ENCODE results near the gene GTPBP1.

GTPBP1 gene

DNA sequence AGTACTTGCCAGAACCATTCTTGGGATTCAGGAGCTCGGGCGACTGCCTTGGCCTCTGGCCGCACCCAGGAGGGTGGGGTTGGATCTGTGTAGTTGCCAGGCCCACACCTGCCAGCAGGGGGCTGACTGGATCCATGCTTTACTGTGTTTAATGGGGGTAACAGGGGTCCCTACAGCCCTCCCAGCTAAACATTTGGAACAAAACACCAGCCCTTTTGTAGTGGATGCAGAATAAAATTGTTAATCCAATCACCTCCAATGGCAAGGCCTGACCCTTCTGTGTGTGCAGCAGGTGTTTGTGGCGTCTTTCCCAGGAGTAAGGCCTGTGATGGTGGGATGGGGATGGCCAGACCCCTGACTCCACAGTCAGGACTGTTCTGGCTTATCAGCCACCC is 27.6 kb downstream of the GTPBP1 start:
- H3K4me3 ChIP-seq (ENCODE audit: low read depth, low read length), result no peak overlapping the region
- peak; percentile 39 for DNase-seq (ENCODE audit: low read depth)
- TF ChIP-seq, protein P1, sequence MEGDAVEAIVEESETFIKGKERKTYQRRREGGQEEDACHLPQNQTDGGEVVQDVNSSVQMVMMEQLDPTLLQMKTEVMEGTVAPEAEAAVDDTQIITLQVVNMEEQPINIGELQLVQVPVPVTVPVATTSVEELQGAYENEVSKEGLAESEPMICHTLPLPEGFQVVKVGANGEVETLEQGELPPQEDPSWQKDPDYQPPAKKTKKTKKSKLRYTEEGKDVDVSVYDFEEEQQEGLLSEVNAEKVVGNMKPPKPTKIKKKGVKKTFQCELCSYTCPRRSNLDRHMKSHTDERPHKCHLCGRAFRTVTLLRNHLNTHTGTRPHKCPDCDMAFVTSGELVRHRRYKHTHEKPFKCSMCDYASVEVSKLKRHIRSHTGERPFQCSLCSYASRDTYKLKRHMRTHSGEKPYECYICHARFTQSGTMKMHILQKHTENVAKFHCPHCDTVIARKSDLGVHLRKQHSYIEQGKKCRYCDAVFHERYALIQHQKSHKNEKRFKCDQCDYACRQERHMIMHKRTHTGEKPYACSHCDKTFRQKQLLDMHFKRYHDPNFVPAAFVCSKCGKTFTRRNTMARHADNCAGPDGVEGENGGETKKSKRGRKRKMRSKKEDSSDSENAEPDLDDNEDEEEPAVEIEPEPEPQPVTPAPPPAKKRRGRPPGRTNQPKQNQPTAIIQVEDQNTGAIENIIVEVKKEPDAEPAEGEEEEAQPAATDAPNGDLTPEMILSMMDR (IDR thresholded peaks at IDR 0.05; ENCODE audit: low read depth, low read length), result peak; percentile 65
- no peak for TF ChIP-seq MYC (IDR thresholded peaks at IDR 0.05; ENCODE audit: low read depth, low read length)

DNA sequence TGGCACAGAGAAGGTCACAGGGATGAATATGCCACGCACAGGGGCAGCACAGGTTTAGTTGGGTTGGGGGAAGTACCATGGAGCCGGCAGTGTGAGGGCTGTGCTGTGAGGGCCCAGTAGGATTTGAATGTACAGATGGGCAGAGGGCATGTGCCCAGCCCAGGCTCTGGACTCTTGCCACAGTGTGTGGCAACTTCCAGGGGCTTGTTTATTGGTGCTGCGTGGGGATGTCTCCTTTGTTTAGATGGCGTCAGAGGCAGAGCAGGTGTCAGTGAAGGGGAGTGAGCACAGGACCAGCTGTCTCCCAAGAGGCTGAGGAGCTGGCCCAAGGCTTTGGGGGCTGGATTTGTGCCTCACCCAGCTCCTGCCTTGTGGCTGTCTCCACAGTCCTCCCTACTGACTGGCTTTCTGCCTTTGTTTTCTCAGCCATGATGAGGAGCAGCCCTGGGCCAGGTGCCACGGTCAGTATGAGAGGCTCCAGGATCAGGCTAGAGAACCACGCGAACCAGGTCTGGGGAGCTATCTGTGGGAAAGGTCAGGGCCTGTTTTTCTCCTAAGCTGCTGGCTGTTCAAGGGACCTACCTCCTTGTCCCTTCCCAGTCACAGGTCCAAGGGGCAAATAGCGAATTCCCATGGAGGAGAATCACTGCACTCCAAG is 28.1 kb downstream of the GTPBP1 start:
- DNase-seq (ENCODE audit: low read depth), result no peak
- no peak overlapping the region for H3K4me3 ChIP-seq (ENCODE audit: low read depth, low read length)
- TF ChIP-seq, protein P1 (IDR thresholded peaks at IDR 0.05; ENCODE audit: low read depth, low read length), result no peak
- TF ChIP-seq, protein P2, sequence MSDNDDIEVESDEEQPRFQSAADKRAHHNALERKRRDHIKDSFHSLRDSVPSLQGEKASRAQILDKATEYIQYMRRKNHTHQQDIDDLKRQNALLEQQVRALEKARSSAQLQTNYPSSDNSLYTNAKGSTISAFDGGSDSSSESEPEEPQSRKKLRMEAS (IDR thresholded peaks at IDR 0.05; ENCODE audit: low read depth, low read length), result no peak
- no peak for TF ChIP-seq POLR2A (IDR thresholded peaks at IDR 0.05; ENCODE audit: extremely low read depth, insufficient read length)
- no peak for TF ChIP-seq MYC (IDR thresholded peaks at IDR 0.05; ENCODE audit: low read depth, low read length)

DNA sequence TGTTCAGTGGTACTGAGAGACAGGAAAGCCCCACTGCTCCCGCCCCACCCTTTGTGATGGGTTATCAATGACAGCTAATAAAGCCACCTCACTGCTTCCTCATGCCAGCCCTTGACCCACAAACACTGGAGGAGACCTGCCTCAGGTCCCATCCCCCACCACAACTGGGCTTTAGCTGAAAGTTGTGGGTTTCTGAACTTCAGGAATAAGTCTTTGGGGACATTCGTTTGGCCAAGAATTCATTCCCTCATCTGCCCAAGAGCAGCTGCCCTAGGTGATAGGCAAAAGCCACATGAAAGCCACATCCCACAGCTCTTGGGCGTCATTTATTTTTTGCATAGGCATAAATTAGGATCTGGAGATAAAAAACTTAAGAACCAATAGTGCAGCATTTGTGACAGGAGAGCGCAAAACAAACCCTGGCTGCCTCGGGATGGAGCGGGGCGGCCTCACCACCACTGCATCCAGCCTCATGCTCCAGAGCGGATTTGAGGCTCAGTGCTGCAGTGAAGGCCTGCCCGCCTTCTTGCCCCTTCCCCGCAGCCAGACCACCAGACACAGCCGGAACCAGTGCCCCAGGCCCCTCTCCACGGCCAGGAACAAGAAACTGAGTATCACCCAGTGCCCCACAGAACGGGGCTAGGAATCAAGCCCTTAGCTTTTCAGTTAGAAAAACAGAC is 28.8 kb downstream of the GTPBP1 start:
- no peak for DNase-seq (ENCODE audit: low read depth)
- no peak overlapping the region for H3K4me3 ChIP-seq (ENCODE audit: low read depth, low read length)
- no peak for TF ChIP-seq MYC (IDR thresholded peaks at IDR 0.05; ENCODE audit: low read depth, low read length)
- TF ChIP-seq, protein P1 (IDR thresholded peaks at IDR 0.05; ENCODE audit: low read depth, low read length), result no peak
- TF ChIP-seq POLR2A (IDR thresholded peaks at IDR 0.05; ENCODE audit: extremely low read depth, insufficient read length), result no peak
- TF ChIP-seq, protein P2 (IDR thresholded peaks at IDR 0.05; ENCODE audit: low read depth, low read length), result no peak

DNA sequence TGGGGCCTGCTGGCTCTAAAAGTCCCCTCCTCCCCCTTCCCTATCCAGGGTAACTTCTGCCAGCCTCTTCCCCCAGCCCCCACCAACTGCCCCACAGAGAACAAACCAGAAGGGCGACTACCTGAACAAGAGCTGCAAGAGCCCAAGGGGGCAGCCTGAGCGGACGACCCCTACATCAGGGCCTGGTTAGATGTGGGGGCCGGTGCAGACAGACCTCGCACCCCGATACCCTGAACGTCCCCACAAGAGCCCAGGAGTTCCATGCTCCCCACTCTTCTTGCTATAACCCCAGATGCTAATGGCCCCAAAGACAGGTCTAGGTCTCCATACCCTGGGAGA is 29.4 kb downstream of the GTPBP1 start:
- no peak overlapping the region for H3K4me3 ChIP-seq (ENCODE audit: low read depth, low read length)
- TF ChIP-seq POLR2A (IDR thresholded peaks at IDR 0.05; ENCODE audit: extremely low read depth, insufficient read length), result no peak
- TF ChIP-seq, protein P1 (IDR thresholded peaks at IDR 0.05; ENCODE audit: low read depth, low read length), result no peak
- no peak for TF ChIP-seq MYC (IDR thresholded peaks at IDR 0.05; ENCODE audit: low read depth, low read length)
- TF ChIP-seq, protein P2 (IDR thresholded peaks at IDR 0.05; ENCODE audit: low read depth, low read length), result no peak
- no peak for DNase-seq (ENCODE audit: low read depth)

DNA sequence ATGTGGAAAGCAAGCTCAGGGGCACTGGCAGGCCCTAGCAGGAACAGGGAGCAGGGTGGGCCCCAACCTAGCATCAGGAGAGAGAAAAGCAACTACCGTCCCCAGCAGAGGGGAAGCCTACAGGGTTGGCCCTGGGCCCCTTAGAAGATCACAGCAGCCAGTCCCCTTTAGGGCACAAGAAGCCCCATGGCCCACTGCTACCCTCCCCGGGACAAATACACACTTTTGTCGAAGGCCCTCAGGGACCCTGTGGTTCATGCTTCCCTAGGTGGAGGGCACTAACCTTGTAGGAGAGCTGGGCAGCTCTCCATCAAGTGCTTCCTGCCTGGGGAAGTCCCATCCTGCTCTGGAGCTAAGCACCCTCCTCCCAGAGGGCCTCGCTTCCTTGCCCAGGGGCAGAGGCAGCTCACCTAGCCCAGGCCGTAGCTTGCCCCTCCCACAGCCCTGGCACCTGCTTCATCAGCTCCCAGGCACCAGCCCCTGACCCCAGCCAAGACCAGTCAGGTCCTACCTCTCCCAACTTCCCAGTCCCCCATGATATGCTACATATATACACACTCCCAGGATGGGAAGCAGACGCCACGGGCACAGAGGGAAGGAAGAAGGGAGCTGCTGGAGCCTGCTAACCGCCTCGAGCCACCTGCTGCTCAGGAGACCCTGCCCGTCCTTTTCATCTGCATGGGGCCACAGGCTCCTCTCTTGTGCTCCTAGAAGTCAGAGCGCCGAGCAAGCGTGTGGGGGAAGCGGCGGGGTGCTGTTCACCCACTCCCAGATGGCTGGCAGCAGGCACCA is 29.9 kb downstream of the GTPBP1 start:
- H3K4me3 ChIP-seq (ENCODE audit: low read depth, low read length), result no peak overlapping the region
- TF ChIP-seq MYC (IDR thresholded peaks at IDR 0.05; ENCODE audit: low read depth, low read length) (no peak), POLR2A (IDR thresholded peaks at IDR 0.05; ENCODE audit: extremely low read depth, insufficient read length) (no peak)
- TF ChIP-seq, protein P2 (IDR thresholded peaks at IDR 0.05; ENCODE audit: low read depth, low read length), result no peak
- TF ChIP-seq, protein P1 (IDR thresholded peaks at IDR 0.05; ENCODE audit: low read depth, low read length), result no peak
- DNase-seq (ENCODE audit: low read depth), result no peak

Data from NB4 (cell line).